IMR-90 (cell line): Measurements from ENCODE around the gene HOXB2. TPM values are rescaled to one million over a fixed set of nuclear protein-coding genes. Genes with fewer than 3 reads are reported as not detected.

Experiments used
- ATAC-seq: fragments of 200-7000 bp; cut with Tn5 transposase; 2 replicates; pipeline ENCODE4 v1.9.1; 2020; ENCODE audit warnings: low read depth, mild to moderate bottlenecking, moderate library complexity
- BruUV-seq: library from RNA; stranded (reverse); fragments of 400-500 nt; replicated peaks from 2 replicates; lab custom pipeline; 2021; lab: Mats Ljungman, UMichigan
- CTCF ChIA-PET: fragments of 300-600 bp; formaldehyde crosslinking; extraction: SDS; loops from one replicate; lab custom pipeline; 2021; ENCODE audit warnings: antibody characterized with exemption; lab: Yijun Ruan, JAX
- POLR2A ChIA-PET: fragments of 300-600 bp; sonication (Branson Sonifier 250); formaldehyde crosslinking; loops from one replicate; lab custom pipeline; 2022; ENCODE audit warnings: antibody characterized with exemption; ENCODE audit not compliant: unreplicated experiment; lab: Charles Lee
- DNase-seq: peaks from one replicate; pipeline ENCODE4 v3.0.0; 2013
- H2AFZ ChIP-seq: replicated peaks from 2 replicates; pipeline ENCODE3; 2013; ENCODE audit warnings: low read length, mild to moderate bottlenecking; ENCODE audit not compliant: poor library complexity
- H2AK5ac ChIP-seq: 2 replicates; pipeline ENCODE4 v1.6.1; 2013; ENCODE audit warnings: low read depth, low read length, inconsistent platforms
- H2AK9ac ChIP-seq: replicated peaks from 2 replicates; pipeline ENCODE3; 2013; ENCODE audit warnings: mild to moderate bottlenecking, low read depth, low read length, moderate library complexity; ENCODE audit not compliant: poor library complexity
- H2BK120ac ChIP-seq: 2 replicates; pipeline ENCODE4 v1.6.1; 2013; ENCODE audit warnings: low read depth, low read length, inconsistent platforms
- H2BK15ac ChIP-seq: 3 replicates; pipeline ENCODE4 v1.6.1; 2013; ENCODE audit warnings: low read depth, low read length, inconsistent platforms
- H2BK20ac ChIP-seq: 2 replicates; pipeline ENCODE4 v1.6.1; 2013; ENCODE audit warnings: low read depth, mild to moderate bottlenecking, inconsistent platforms, low read length, moderate library complexity
- H2BK5ac ChIP-seq: 2 replicates; pipeline ENCODE4 v1.6.1; 2013; ENCODE audit warnings: mild to moderate bottlenecking, low read depth, low read length, inconsistent platforms; ENCODE audit not compliant: poor library complexity, severe bottlenecking
- H3K14ac ChIP-seq: replicated peaks from 2 replicates; pipeline ENCODE4 v1.6.1; 2013; ENCODE audit warnings: low read depth, low read length, inconsistent platforms
- H3K18ac ChIP-seq: 2 replicates; pipeline ENCODE4 v1.6.1; 2013; ENCODE audit warnings: low read depth, low read length, control low read depth
- H3K23ac ChIP-seq: 2 replicates; pipeline ENCODE4 v1.6.1; 2013; ENCODE audit warnings: low read depth, low read length, inconsistent platforms
- H3K27ac ChIP-seq: 2 replicates; pipeline ENCODE4 v1.5.1; 2013; ENCODE audit warnings: mild to moderate bottlenecking, control low read depth, low read length; ENCODE audit not compliant: insufficient read depth
- H3K27me3 ChIP-seq: 2 replicates; pipeline ENCODE4 v1.6.1; 2013; ENCODE audit warnings: low read length; ENCODE audit not compliant: control insufficient read depth, insufficient read depth
- H3K36me3 ChIP-seq: 2 replicates; pipeline ENCODE4 v1.6.1; 2013; ENCODE audit warnings: low read length, mixed read lengths; ENCODE audit not compliant: control insufficient read depth, insufficient read depth
- H3K4ac ChIP-seq: 2 replicates; pipeline ENCODE4 v1.6.1; 2013; ENCODE audit warnings: low read depth, low read length, inconsistent platforms
- H3K4me1 ChIP-seq: 2 replicates; pipeline ENCODE4 v1.6.1; 2013; ENCODE audit warnings: low read length, mixed read lengths; ENCODE audit not compliant: control insufficient read depth, insufficient read depth
- H3K4me2 ChIP-seq: 2 replicates; pipeline ENCODE4 v1.6.1; 2013; ENCODE audit warnings: low read depth, mild to moderate bottlenecking, control low read depth, low read length, moderate library complexity
- H3K4me3 ChIP-seq: 2 replicates; pipeline ENCODE4 v1.5.1; 2013; ENCODE audit warnings: low read depth, mild to moderate bottlenecking, control low read depth, low read length, moderate library complexity; ENCODE audit not compliant: insufficient read depth
- H3K56ac ChIP-seq: 2 replicates; pipeline ENCODE4 v1.6.1; 2013; ENCODE audit warnings: low read length, inconsistent platforms; ENCODE audit not compliant: insufficient read depth; ENCODE audit errors: extremely low read depth
- H3K79me1 ChIP-seq, 2 experiments: 2 replicates each; pipeline ENCODE4 v1.6.1; 2013; ENCODE audit warnings: low read length in 2 of 2, inconsistent platforms in 1 of 2, low read depth in 1 of 2
- H3K9ac ChIP-seq: 2 replicates; pipeline ENCODE4 v1.6.1; 2013; ENCODE audit warnings: low read depth, low read length, control low read depth
- H3K9me1 ChIP-seq: 2 replicates; pipeline ENCODE4 v1.6.1; 2013; ENCODE audit warnings: low read length, inconsistent platforms; ENCODE audit not compliant: insufficient read depth
- H3K9me3 ChIP-seq: 2 replicates; pipeline ENCODE4 v1.6.1; 2013; ENCODE audit warnings: low read length; ENCODE audit not compliant: control insufficient read depth, insufficient read depth
- H4K20me1 ChIP-seq: 2 replicates; pipeline ENCODE4 v1.6.1; 2013; ENCODE audit warnings: low read length, inconsistent platforms; ENCODE audit not compliant: insufficient read depth
- H4K5ac ChIP-seq: 2 replicates; pipeline ENCODE4 v1.6.1; 2013; ENCODE audit warnings: mild to moderate bottlenecking, low read depth, low read length, control low read depth
- H4K8ac ChIP-seq, 2 experiments: 2 replicates each; pipeline ENCODE4 v1.6.1; 2013; ENCODE audit warnings: low read depth in 2 of 2, low read length in 2 of 2, control low read depth in 1 of 2, inconsistent platforms in 1 of 2
- H4K91ac ChIP-seq: 2 replicates; pipeline ENCODE4 v1.6.1; 2013; ENCODE audit warnings: low read depth, low read length, inconsistent platforms; ENCODE audit not compliant: insufficient read depth
- BHLHE40 ChIP-seq: fragments of 150-350 bp; IDR thresholded peaks from 2 replicates; pipeline ENCODE4 v1.6.1; 2016; ENCODE audit warnings: mild to moderate bottlenecking, low read depth, low read length
- CEBPB ChIP-seq: IDR thresholded peaks from 2 replicates; pipeline ENCODE4 v1.6.1; 2012; ENCODE audit warnings: low read depth, low read length, improper control_type of control experiment
- CHD1 ChIP-seq: IDR thresholded peaks from 2 replicates; pipeline ENCODE4 v1.6.1; 2012; ENCODE audit warnings: low read depth, low read length, improper control_type of control experiment
- MAFK ChIP-seq: IDR thresholded peaks from 2 replicates; pipeline ENCODE4 v1.6.1; 2012; ENCODE audit warnings: low read depth, low read length, improper control_type of control experiment
- MAZ ChIP-seq: IDR thresholded peaks from 2 replicates; pipeline ENCODE4 v1.6.1; 2012; ENCODE audit warnings: low read depth, mild to moderate bottlenecking, low read length, improper control_type of control experiment, moderate library complexity, borderline replicate concordance
- MXI1 ChIP-seq: IDR thresholded peaks from 2 replicates; pipeline ENCODE4 v1.6.1; 2012; ENCODE audit warnings: low read depth, mild to moderate bottlenecking, low read length, moderate library complexity, borderline replicate concordance
- NFE2L2 ChIP-seq: fragments of 150-350 bp; IDR thresholded peaks from 2 replicates; pipeline ENCODE4 v1.6.1; 2016; ENCODE audit warnings: low read depth, mild to moderate bottlenecking, low read length
- POLR2A ChIP-seq: IDR thresholded peaks from 2 replicates; pipeline ENCODE4 v1.6.1; 2012; ENCODE audit warnings: mild to moderate bottlenecking, low read depth, low read length
- RAD21 ChIP-seq: IDR thresholded peaks from 2 replicates; pipeline ENCODE4 v1.6.1; 2012; ENCODE audit warnings: low read length, improper control_type of control experiment
- RCOR1 ChIP-seq: IDR thresholded peaks from 2 replicates; pipeline ENCODE4 v1.6.1; 2012; ENCODE audit warnings: mild to moderate bottlenecking, low read length, improper control_type of control experiment; ENCODE audit not compliant: insufficient replicate concordance
- RFX5 ChIP-seq: IDR thresholded peaks from 2 replicates; pipeline ENCODE4 v1.8.0; 2012; ENCODE audit warnings: low read depth, mild to moderate bottlenecking, low read length, moderate library complexity
- SMC3 ChIP-seq: fragments of 150-350 bp; IDR thresholded peaks from 2 replicates; pipeline ENCODE4 v1.6.1; 2016; ENCODE audit warnings: low read depth, mild to moderate bottlenecking, antibody characterized with exemption, low read length, moderate library complexity
- WGBS, 2 experiments: methylation state at CpG; one replicate each; pipeline versions ENCODE4 v1.1.5 to v1.1.7; 2013; ENCODE audit warnings: missing lambda C conversion rate in 2 of 2; ENCODE audit not compliant: insufficient read length in 1 of 2; ENCODE audit errors: extremely low coverage in 2 of 2; 5-methylcytosine and 5-hydroxymethylcytosine counted together
- dilution Hi-C: fragments of 300-500 bp; cut with HindIII; formaldehyde crosslinking; loops from one replicate; pipeline ENCODE4 v1.14.3; 2018; ENCODE audit warnings: low sequenced_read_pairs; ENCODE audit not compliant: unreplicated experiment
- in situ Hi-C: fragments of 300-500 bp; cut with MboI; formaldehyde crosslinking; loops from 3 replicates; pipeline ENCODE4 v1.14.3; 2019; ENCODE audit warnings: low sequenced_read_pairs, inconsistent platforms, mixed read lengths
- intact Hi-C: fragments of 100-400 bp; cut with micrococcal nuclease; formaldehyde crosslinking; loops from 2 replicates; pipeline ENCODE4 v1.10.0; 2022
- polyA plus RNA-seq, 3 experiments: library from polyadenylated mRNA; depleted of rRNA; stranded (reverse); fragments of >200 nt; gene quantifications; 2 replicates each; pipeline ENCODE4 v1.2.3, GENCODE V29; 2012; ENCODE audit warnings: low replicate concordance in 1 of 3
- total RNA-seq: library from RNA; depleted of rRNA; stranded (reverse); fragments of >200 nt; gene quantifications from 2 replicates; pipeline ENCODE4 v1.2.3, GENCODE V29; 2012
- TF ChIP-seq, protein P1 (sequence below): conservative IDR thresholded peaks from 2 replicates; pipeline ENCODE4 v1.5.1; 2012; ENCODE audit warnings: mild to moderate bottlenecking, low read depth, low read length, improper control_type of control experiment
- TF ChIP-seq, protein P2 (sequence below): fragments of 150-350 bp; IDR thresholded peaks from 2 replicates; pipeline ENCODE4 v1.6.1; 2016; ENCODE audit warnings: low read depth, mild to moderate bottlenecking, low read length, moderate library complexity, borderline replicate concordance

HOXB2 gene
- total and polyA plus RNA-seq, 2 of the 4 experiments (the other 2 are of a cell fraction) = 2.7 to 29.9 TPM

DNA sequence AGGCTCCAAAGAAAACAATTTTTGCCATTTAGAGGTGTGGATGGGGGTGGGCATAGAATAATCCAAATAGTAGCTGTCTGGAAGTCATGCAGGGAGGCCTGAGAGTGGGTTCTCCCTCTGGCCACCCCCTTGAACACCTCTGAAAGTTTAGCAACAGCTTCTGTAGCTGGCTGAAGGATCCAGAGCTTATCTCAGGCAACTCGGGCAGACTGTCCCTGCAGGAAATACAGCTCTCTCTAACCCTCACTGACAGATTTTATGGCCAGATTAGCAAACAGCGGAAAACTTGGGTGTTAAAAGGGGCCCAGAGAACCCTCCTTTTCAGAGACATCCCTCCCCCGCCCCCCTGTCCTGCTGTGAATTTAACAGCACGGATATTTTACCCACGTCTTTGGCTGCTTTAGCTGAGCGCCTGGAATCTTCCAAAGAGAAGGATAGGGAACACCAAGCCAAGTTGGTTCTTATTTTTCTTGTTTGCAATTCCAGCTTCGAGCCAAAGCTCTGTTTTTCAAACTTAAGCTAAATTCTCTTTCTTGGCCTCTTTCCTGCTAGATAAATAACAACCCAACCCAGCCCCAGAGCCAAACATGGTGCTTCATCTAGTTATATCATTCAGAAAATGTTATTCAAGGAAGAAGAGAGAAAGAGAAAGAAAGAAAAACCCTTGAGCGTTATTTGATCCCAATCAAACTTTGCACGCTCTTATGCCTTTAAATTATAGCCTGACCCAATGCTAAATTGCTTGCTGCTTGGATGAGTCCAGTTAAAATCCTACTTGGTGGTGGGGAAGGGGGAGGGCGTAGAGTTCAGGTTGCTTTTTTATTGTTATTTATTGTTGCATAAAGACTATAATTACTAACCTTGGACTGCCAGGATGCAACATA, 2.3 kb upstream of the HOXB2 start:
- Histone ChIP-seq H2BK15ac (peak overlapping the region; percentile 58; the same call in 1 of the 3 replicates), H2BK5ac (peak overlapping the region; percentile 96), H3K18ac (peak overlapping the region; percentile 95), H3K27ac (peak overlapping the region; percentile 98), H4K91ac (peak overlapping the region; percentile 94), H3K9me1 (peaks cover 3% of the 10 kb centered on the region; the same call in 1 of the 2 replicates), H3K4me3 (peak overlapping the region; percentile 8; the same call in 1 of the 2 replicates), H2AK5ac (peak overlapping the region; percentile 81), H3K9me3 (no peaks in the 10 kb centered on the region), H2BK120ac (peak overlapping the region; percentile 81), H3K27me3 (no peaks in the 10 kb centered on the region), H3K9ac (peak overlapping the region; percentile 94), H4K5ac (peak overlapping the region; percentile 90), H3K36me3 (peaks cover 33% of the 10 kb centered on the region), H2AFZ (peak overlapping the region; percentile 3), H3K4me2 (peak overlapping the region; percentile 84), H3K79me1 (peaks cover 4 to 25% of the 10 kb centered on the region in 2 experiments; a peak in 2 of 4 replicates), H4K8ac (peak overlapping the region; percentile 68 to 80), H3K4ac (peak overlapping the region; percentile 98), H3K14ac (peak overlapping the region; percentile 98), H4K20me1 (no peaks in the 10 kb centered on the region), H3K23ac (peak overlapping the region; percentile 100), H2AK9ac (peak overlapping the region; percentile 63), H2BK20ac (peak overlapping the region; percentile 70), H3K4me1 (peaks cover 36% of the 10 kb centered on the region), H3K56ac (peak overlapping the region; percentile 85)
- ChIA-PET POLR2A (interaction anchor here (0.6 to 1.7 kb wide), 7 partner anchors 8 to 212 kb away, joined by 3 to 4 read pairs (median 4); partner anchors contain the start of gene HOXB4), CTCF (interaction anchor here (0.6 to 1.1 kb wide), 3 partner anchors 14 to 41 kb away, joined by 3 to 4 read pairs (median 4); no protein-coding TSS in a partner anchor)
- intact Hi-C loops (no loop called here), in situ Hi-C loops (loop anchor here (10.0 kb wide), 1 partner anchor 192 kb away; no protein-coding TSS in a partner anchor), dilution Hi-C loops (no loop called here)
- peak; percentile 56 for DNase-seq
- ATAC-seq = no peak
- BruUV-seq = no TSS peak
- WGBS, 2 experiments = 10% methylated on average over 4 of the region's 10 CpGs; no CpG with 5 or more reads in 1 of the 2 experiments
- TF ChIP-seq CHD1 (no peak), POLR2A (no peak), RCOR1 (no peak), CEBPB (no peak), MAZ (no peak), BHLHE40 (no peak), RAD21 (no peak), MXI1 (no peak), RFX5 (no peak), NFE2L2 (no peak), MAFK (no peak), SMC3 (no peak)
- TF ChIP-seq, protein P1, sequence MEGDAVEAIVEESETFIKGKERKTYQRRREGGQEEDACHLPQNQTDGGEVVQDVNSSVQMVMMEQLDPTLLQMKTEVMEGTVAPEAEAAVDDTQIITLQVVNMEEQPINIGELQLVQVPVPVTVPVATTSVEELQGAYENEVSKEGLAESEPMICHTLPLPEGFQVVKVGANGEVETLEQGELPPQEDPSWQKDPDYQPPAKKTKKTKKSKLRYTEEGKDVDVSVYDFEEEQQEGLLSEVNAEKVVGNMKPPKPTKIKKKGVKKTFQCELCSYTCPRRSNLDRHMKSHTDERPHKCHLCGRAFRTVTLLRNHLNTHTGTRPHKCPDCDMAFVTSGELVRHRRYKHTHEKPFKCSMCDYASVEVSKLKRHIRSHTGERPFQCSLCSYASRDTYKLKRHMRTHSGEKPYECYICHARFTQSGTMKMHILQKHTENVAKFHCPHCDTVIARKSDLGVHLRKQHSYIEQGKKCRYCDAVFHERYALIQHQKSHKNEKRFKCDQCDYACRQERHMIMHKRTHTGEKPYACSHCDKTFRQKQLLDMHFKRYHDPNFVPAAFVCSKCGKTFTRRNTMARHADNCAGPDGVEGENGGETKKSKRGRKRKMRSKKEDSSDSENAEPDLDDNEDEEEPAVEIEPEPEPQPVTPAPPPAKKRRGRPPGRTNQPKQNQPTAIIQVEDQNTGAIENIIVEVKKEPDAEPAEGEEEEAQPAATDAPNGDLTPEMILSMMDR = no peak
- TF ChIP-seq, protein P2, sequence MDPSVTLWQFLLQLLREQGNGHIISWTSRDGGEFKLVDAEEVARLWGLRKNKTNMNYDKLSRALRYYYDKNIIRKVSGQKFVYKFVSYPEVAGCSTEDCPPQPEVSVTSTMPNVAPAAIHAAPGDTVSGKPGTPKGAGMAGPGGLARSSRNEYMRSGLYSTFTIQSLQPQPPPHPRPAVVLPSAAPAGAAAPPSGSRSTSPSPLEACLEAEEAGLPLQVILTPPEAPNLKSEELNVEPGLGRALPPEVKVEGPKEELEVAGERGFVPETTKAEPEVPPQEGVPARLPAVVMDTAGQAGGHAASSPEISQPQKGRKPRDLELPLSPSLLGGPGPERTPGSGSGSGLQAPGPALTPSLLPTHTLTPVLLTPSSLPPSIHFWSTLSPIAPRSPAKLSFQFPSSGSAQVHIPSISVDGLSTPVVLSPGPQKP = no peak
